Measurements from ENCODE around the gene PNMA6F.

- TF ChIP-seq EZH2 (IDR thresholded peaks at IDR 0.05; ENCODE audit: low read depth, low read length, severe bottlenecking) (no peak), POLR2AphosphoS5 (IDR thresholded peaks at IDR 0.05; ENCODE audit: low read depth, low read length) (no peak), ZNF274 (IDR thresholded peaks at IDR 0.05; ENCODE audit: borderline replicate concordance, extremely low read depth, low read length) (no peak), MAX (IDR thresholded peaks at IDR 0.05) (no peak), RNF2 (IDR thresholded peaks at IDR 0.05; ENCODE audit: borderline replicate concordance, low read depth, low read length, missing control alignments, poor library complexity, severe bottlenecking) (no peak), MAFK (IDR thresholded peaks at IDR 0.05; ENCODE audit: low read depth, low read length) (no peak)
These were observed 18.8 kb downstream of the PNMA6F start for GRCh38 chrX:153302796-153303195.

Measured in H1 (cell line).